H1 (cell line): Measurements from ENCODE around the gene FOXD3. TPM values are rescaled to one million over a fixed set of nuclear protein-coding genes. Genes with fewer than 3 reads are reported as not detected.

ENCODE experiments used
- CTCF ChIA-PET: fragments of 300-600 bp; sonication (Branson Sonifier 250); formaldehyde crosslinking; loops from one replicate; lab custom pipeline; 2021; ENCODE audit not compliant: partially characterized antibody; lab: Charles Lee
- POLR2A ChIA-PET: fragments of 300-600 bp; sonication (Branson Sonifier 250); formaldehyde crosslinking; loops from one replicate; lab custom pipeline; 2021; ENCODE audit warnings: inconsistent platforms; ENCODE audit not compliant: partially characterized antibody; lab: Charles Lee
- DNase-seq, 2 experiments: peaks; one replicate each; pipeline versions ENCODE4 v3.0.0 to v3.0.0-alpha.2; 2010 to 2022; ENCODE audit warnings: low spot score in 2 of 2, low read depth in 1 of 2, mixed read lengths in 1 of 2
- FAIRE-seq: peaks from 2 replicates; lab custom pipeline; 2011; peaks lifted over from hg19 to GRCh38; lab: Jason Lieb, UNC
- H2AFZ ChIP-seq: 2 replicates; pipeline ENCODE4 v1.8.1; 2012; ENCODE audit warnings: low read length, inconsistent platforms
- H2AK5ac ChIP-seq: 2 replicates; pipeline ENCODE4 v1.6.1; 2013; ENCODE audit warnings: low read depth, low read length
- H2BK120ac ChIP-seq: replicated peaks from 2 replicates; pipeline ENCODE3; 2013; ENCODE audit warnings: low read depth, low read length, inconsistent platforms
- H2BK12ac ChIP-seq: 2 replicates; pipeline ENCODE4 v1.6.1; 2013; ENCODE audit warnings: low read depth, low read length
- H2BK15ac ChIP-seq: 2 replicates; pipeline ENCODE4 v1.6.1; 2013; ENCODE audit warnings: low read length
- H2BK20ac ChIP-seq: 2 replicates; pipeline ENCODE4 v1.6.1; 2013; ENCODE audit warnings: low read length
- H2BK5ac ChIP-seq: 2 replicates; pipeline ENCODE4 v1.6.1; 2013; ENCODE audit warnings: low read depth, low read length
- H3K14ac ChIP-seq: 2 replicates; pipeline ENCODE4 v1.6.1; 2013; ENCODE audit warnings: inconsistent platforms; ENCODE audit not compliant: insufficient read length
- H3K18ac ChIP-seq: 2 replicates; pipeline ENCODE4 v1.6.1; 2013; ENCODE audit warnings: low read length; ENCODE audit errors: extremely low read depth
- H3K23ac ChIP-seq: 2 replicates; pipeline ENCODE4 v1.6.1; 2013; ENCODE audit warnings: inconsistent platforms; ENCODE audit not compliant: insufficient read length
- H3K23me2 ChIP-seq: 2 replicates; pipeline ENCODE4 v1.6.1; 2013; ENCODE audit warnings: low read depth, low read length
- H3K27ac ChIP-seq: 2 replicates; pipeline ENCODE4 v1.6.1; 2011; ENCODE audit warnings: low read depth, low read length, inconsistent platforms
- H3K27me3 ChIP-seq, 4 experiments: replicated peaks in 1 of 4; 1 replicate in 1 of 4; 2 replicates in 3 of 4; pipeline versions ENCODE4 v1.6.1 to v1.8.1; 2011 to 2013; ENCODE audit warnings: low read length in 3 of 4, mild to moderate bottlenecking in 3 of 4, inconsistent platforms in 2 of 4, mixed read lengths in 2 of 4, moderate library complexity in 1 of 4; ENCODE audit not compliant: control insufficient read depth in 3 of 4, insufficient read depth in 3 of 4; ENCODE audit errors: extremely low read depth in 1 of 4
- H3K36me3 ChIP-seq, 4 experiments: 2 replicates each; pipeline versions ENCODE4 v1.6.1 to v1.8.1; 2011 to 2013; ENCODE audit warnings: mild to moderate bottlenecking in 4 of 4, low read length in 3 of 4, moderate library complexity in 2 of 4, control low read depth in 1 of 4, inconsistent platforms in 1 of 4; ENCODE audit not compliant: insufficient read depth in 4 of 4, control insufficient read depth in 2 of 4
- H3K4ac ChIP-seq: replicated peaks from 2 replicates; pipeline ENCODE3; 2013; ENCODE audit warnings: low read length, low read depth, mixed read lengths, inconsistent platforms; ENCODE audit not compliant: insufficient read length
- H3K4me1 ChIP-seq, 4 experiments: replicated peaks in 1 of 4; 1 replicate in 1 of 4; 2 replicates in 3 of 4; pipeline versions ENCODE4 v1.6.1 to v1.8.1; 2011 to 2013; ENCODE audit warnings: low read length in 3 of 4, inconsistent platforms in 2 of 4, mixed read lengths in 1 of 4; ENCODE audit not compliant: insufficient read depth in 4 of 4, control insufficient read depth in 3 of 4
- H3K4me2 ChIP-seq, 2 experiments: 2 replicates each; pipeline versions ENCODE4 v1.6.1 to v1.8.1; 2011 to 2013; ENCODE audit warnings: low read depth in 2 of 2, low read length in 2 of 2, control low read depth in 1 of 2, inconsistent platforms in 1 of 2, mild to moderate bottlenecking in 1 of 2; ENCODE audit not compliant: insufficient read depth in 1 of 2
- H3K4me3 ChIP-seq, 4 experiments: fragments of 200-600, 300-600 bp in 1 of 4; sonication (generic), shearing (Covaris generic), sonication (Bioruptor Twin) in 1 of 4; 2 replicates each; pipeline versions ENCODE4 v1.5.1 to v1.8.1; 2011 to 2016; ENCODE audit warnings: low read length in 4 of 4, low read depth in 3 of 4, control low read depth in 2 of 4, inconsistent platforms in 2 of 4, mild to moderate bottlenecking in 2 of 4, mixed read lengths in 1 of 4, moderate library complexity in 1 of 4; ENCODE audit not compliant: insufficient read depth in 2 of 4; ENCODE audit errors: extremely low read depth in 1 of 4
- H3K56ac ChIP-seq: replicated peaks from 2 replicates; pipeline ENCODE3; 2013; ENCODE audit warnings: low read depth, mild to moderate bottlenecking, mixed read lengths, low read length, inconsistent platforms; ENCODE audit not compliant: insufficient read length
- H3K79me1 ChIP-seq: 2 replicates; pipeline ENCODE4 v1.6.1; 2013; ENCODE audit warnings: low read depth, low read length, control low read depth
- H3K79me2 ChIP-seq, 2 experiments: 2 replicates each; pipeline versions ENCODE4 v1.6.1 to v1.8.1; 2012 to 2013; ENCODE audit warnings: low read length in 2 of 2, mild to moderate bottlenecking in 2 of 2, inconsistent platforms in 1 of 2; ENCODE audit not compliant: insufficient read depth in 2 of 2, control insufficient read depth in 1 of 2
- H3K9ac ChIP-seq, 4 experiments: replicated peaks in 1 of 4; 1 replicate in 1 of 4; 2 replicates in 3 of 4; pipeline versions ENCODE4 v1.6.1 to v1.8.1; 2011 to 2013; ENCODE audit warnings: low read depth in 3 of 4, low read length in 3 of 4, control low read depth in 2 of 4, mild to moderate bottlenecking in 2 of 4, moderate library complexity in 2 of 4, inconsistent platforms in 1 of 4; ENCODE audit errors: extremely low read depth in 1 of 4
- H3K9me3 ChIP-seq, 2 experiments: 2 replicates each; pipeline versions ENCODE4 v1.6.1 to v1.8.1; 2012 to 2013; ENCODE audit warnings: mild to moderate bottlenecking in 2 of 2, moderate library complexity in 2 of 2, control low read depth in 1 of 2, inconsistent platforms in 1 of 2, low read depth in 1 of 2, low read length in 1 of 2, mixed read lengths in 1 of 2; ENCODE audit not compliant: insufficient read depth in 2 of 2
- H4K20me1 ChIP-seq, 2 experiments: replicated peaks in 1 of 2; 2 replicates each; pipeline versions ENCODE3 to v1.8.1; 2011 to 2013; ENCODE audit warnings: inconsistent platforms in 2 of 2, low read length in 2 of 2, mild to moderate bottlenecking in 1 of 2; ENCODE audit not compliant: insufficient read depth in 2 of 2, control insufficient read depth in 1 of 2
- H4K5ac ChIP-seq: 2 replicates; pipeline ENCODE4 v1.6.1; 2013; ENCODE audit warnings: low read length, low read depth, mixed read lengths, inconsistent platforms; ENCODE audit not compliant: insufficient read length
- H4K8ac ChIP-seq: 2 replicates; pipeline ENCODE4 v1.8.0; 2013; ENCODE audit warnings: mild to moderate bottlenecking, moderate library complexity, low read length, inconsistent platforms; ENCODE audit not compliant: insufficient read depth; ENCODE audit errors: extremely low read depth
- H4K91ac ChIP-seq: replicated peaks from 2 replicates; pipeline ENCODE3; 2013; ENCODE audit warnings: low read length, mixed read lengths, inconsistent platforms; ENCODE audit not compliant: insufficient read length
- ASH2L ChIP-seq: fragments of 200-600, 300-600 bp; sonication (generic); IDR thresholded peaks from one replicate; pipeline ENCODE4 v1.7.1; 2017; ENCODE audit warnings: low read length
- BACH1 ChIP-seq: IDR thresholded peaks from 2 replicates; pipeline ENCODE4 v1.6.1; 2012; ENCODE audit warnings: low read length, improper control_type of control experiment
- CTBP2 ChIP-seq: IDR thresholded peaks from 2 replicates; pipeline ENCODE4 v1.7.0; 2011; ENCODE audit warnings: borderline replicate concordance, mild to moderate bottlenecking, moderate library complexity, mixed read lengths, low read length; ENCODE audit not compliant: insufficient read depth, insufficient read length
- EZH2 ChIP-seq: fragments of 200-600 bp; sonication (generic); IDR thresholded peaks from 2 replicates; pipeline ENCODE4 v1.7.1; 2012; ENCODE audit warnings: low read depth, mild to moderate bottlenecking, moderate library complexity, low read length, inconsistent platforms; ENCODE audit not compliant: severe bottlenecking
- KDM1A ChIP-seq: fragments of 200-600, 300-600 bp; sonication (generic); IDR thresholded peaks from 2 replicates; pipeline ENCODE4 v1.7.1; 2016; ENCODE audit warnings: mild to moderate bottlenecking, low read length, borderline replicate concordance
- KDM5A ChIP-seq: fragments of 200-600 bp; IDR thresholded peaks from 2 replicates; pipeline ENCODE4 v1.7.1; 2012; ENCODE audit warnings: mild to moderate bottlenecking, low read length, inconsistent platforms, mixed read lengths
- MAFK ChIP-seq: IDR thresholded peaks from 2 replicates; pipeline ENCODE4 v1.6.1; 2012; ENCODE audit warnings: low read depth, mild to moderate bottlenecking, improper control_type of control experiment, low read length
- POLR2AphosphoS5 ChIP-seq: IDR thresholded peaks from 2 replicates; pipeline ENCODE4 v1.6.1; 2011; ENCODE audit warnings: low read depth, low read length
- RAD21 ChIP-seq, 2 experiments: IDR thresholded peaks in 1 of 2; conservative IDR thresholded peaks in 1 of 2; 2 replicates each; pipeline ENCODE4 v1.6.1; 2011; ENCODE audit warnings: low read depth in 2 of 2, low read length in 2 of 2, improper control_type of control experiment in 1 of 2, inconsistent platforms in 1 of 2, mild to moderate bottlenecking in 1 of 2, moderate library complexity in 1 of 2
- SIN3A ChIP-seq, 2 experiments: IDR thresholded peaks in 1 of 2; conservative IDR thresholded peaks in 1 of 2; 2 replicates each; pipeline ENCODE4 v1.6.1; 2011 to 2012; ENCODE audit warnings: low read length in 2 of 2, improper control_type of control experiment in 1 of 2, low read depth in 1 of 2, mild to moderate bottlenecking in 1 of 2
- SIRT6 ChIP-seq: IDR thresholded peaks from one replicate; pipeline ENCODE4 v1.7.1; 2012; ENCODE audit warnings: low read length, inconsistent platforms
- TCF12 ChIP-seq: IDR thresholded peaks from 2 replicates; pipeline ENCODE4 v1.6.1; 2011; ENCODE audit warnings: low read depth, mild to moderate bottlenecking, low read length
- WGBS, 2 experiments: shearing (Covaris generic) in 1 of 2; methylation state at CpG; one replicate each; pipeline versions ENCODE4 v1.1.6 to v1.1.7; 2013 to 2015; ENCODE audit warnings: low lambda C conversion rate in 2 of 2, mixed read lengths in 2 of 2, inconsistent platforms in 1 of 2, low coverage in 1 of 2, missing lambda C conversion rate in 1 of 2; ENCODE audit not compliant: insufficient replicate concordance in 2 of 2, insufficient coverage in 1 of 2, insufficient read length in 1 of 2; ENCODE audit errors: extremely low coverage in 1 of 2, missing lambda C conversion rate in 1 of 2; 5-methylcytosine and 5-hydroxymethylcytosine counted together
- polyA plus RNA-seq, 7 experiments: library from polyadenylated mRNA; depleted of rRNA in 3 of 7; stranded (reverse) in 5 of 7; unstranded in 2 of 7; fragments of >200 nt in 5 of 7; fragments of 200-250 nt in 2 of 7; gene quantifications; 1 replicate in 5 of 7; 2 replicates in 1 of 7; 4 replicates in 1 of 7; pipeline versions ENCODE4 v1.2.1 to v1.2.3, GENCODE V29; 2011 to 2013; ENCODE audit warnings: missing spikeins in 2 of 7, mixed read lengths in 2 of 7
- total RNA-seq: library from RNA; stranded (reverse); fragmentation: NEBNext Ultra II Directional; extraction: Animal tissue kit (Norgen Biotek cat#: 25700); gene quantifications from 2 replicates; pipeline ENCODE4 v1.2.1, GENCODE V29; 2021
- TF ChIP-seq, protein P1 (sequence below): IDR thresholded peaks from 2 replicates; pipeline ENCODE4 v1.6.1; 2012; ENCODE audit warnings: low read length, inconsistent platforms

Gene FOXD3
- total and polyA plus RNA-seq, 2 of the 8 experiments (the other 6 are each of a cell fraction or from before 2014, with no cell fraction given): 8.7 to 33.7 TPM

DNA sequence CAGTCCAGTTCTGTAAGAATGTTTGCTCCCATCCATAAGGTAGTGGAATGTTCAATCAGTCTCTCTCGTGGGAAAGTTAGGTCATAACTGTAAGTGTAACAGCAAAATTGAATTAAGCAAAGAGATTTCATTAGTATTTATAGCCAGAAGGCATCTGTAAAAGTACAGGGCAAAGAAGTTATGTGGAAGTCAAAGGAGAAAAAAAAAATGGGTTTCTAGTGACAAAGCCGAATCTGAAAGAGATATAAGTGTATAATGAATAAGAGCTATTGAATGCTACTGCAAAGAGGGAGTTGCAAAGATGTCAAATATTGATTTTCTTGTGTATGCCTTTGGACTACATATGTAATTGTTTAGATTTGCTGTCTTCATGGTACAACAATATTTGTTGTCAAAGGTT is 47.4 kb upstream of the FOXD3 start:
- Histone ChIP-seq H2AFZ (no peak overlapping the region), H3K79me1 (no peaks in the 10 kb centered on the region), H2AK5ac (no peak overlapping the region), H3K4me3 (no peak overlapping the region), H2BK12ac (no peak overlapping the region), H3K23me2 (no peaks in the 10 kb centered on the region), H2BK20ac (no peak overlapping the region), H2BK15ac (no peak overlapping the region), H3K9ac (no peak overlapping the region), H4K91ac (no peak overlapping the region), H2BK120ac (no peak overlapping the region), H3K14ac (no peak overlapping the region), H3K4me2 (no peak overlapping the region), H3K4ac (no peak overlapping the region), H4K8ac (no peak overlapping the region), H3K56ac (no peak overlapping the region), H3K27ac (no peak overlapping the region), H3K23ac (no peak overlapping the region), H3K4me1 (peaks cover 0 to 9% (median 0%) of the 10 kb centered on the region in 4 experiments; a peak in 3 of 7 replicates), H3K18ac (no peak overlapping the region), H3K9me3 (no peaks in the 10 kb centered on the region), H4K20me1 (no peaks in the 10 kb centered on the region), H3K79me2 (no peaks in the 10 kb centered on the region), H4K5ac (no peak overlapping the region), H2BK5ac (no peak overlapping the region), H3K36me3 (no peaks in the 10 kb centered on the region), H3K27me3 (no peaks in the 10 kb centered on the region)
- DNase-seq: no peak
- WGBS, 2 experiments: 88% methylated on average over 2 of the region's 2 CpGs; no CpG with 5 or more reads in 1 of the 2 experiments
- ChIA-PET CTCF (no interaction called here), POLR2A (interaction anchor here (0.7 kb wide), 1 partner anchor 268 kb away, joined by 4 read pairs; no protein-coding TSS in a partner anchor)
- no peak for FAIRE-seq
- no peak for TF ChIP-seq ASH2L
- no peak for TF ChIP-seq EZH2
- TF ChIP-seq SIN3A (conservative IDR thresholded peaks at IDR 0.05 in 1 of 2, IDR thresholded peaks at IDR 0.05 in 1 of 2; ENCODE audit: low read depth in 1 of 2, low read length in 2 of 2): no peak
- TF ChIP-seq CTBP2: no peak
- TF ChIP-seq MAFK: no peak
- TF ChIP-seq RAD21 (IDR thresholded peaks at IDR 0.05 in 1 of 2, conservative IDR thresholded peaks at IDR 0.05 in 1 of 2; ENCODE audit: low read depth in 2 of 2, low read length in 2 of 2): no peak
- TF ChIP-seq POLR2AphosphoS5: no peak
- no peak for TF ChIP-seq BACH1
- no peak for TF ChIP-seq KDM1A
- no peak for TF ChIP-seq SIRT6
- TF ChIP-seq KDM5A: no peak
- TF ChIP-seq, protein P1, sequence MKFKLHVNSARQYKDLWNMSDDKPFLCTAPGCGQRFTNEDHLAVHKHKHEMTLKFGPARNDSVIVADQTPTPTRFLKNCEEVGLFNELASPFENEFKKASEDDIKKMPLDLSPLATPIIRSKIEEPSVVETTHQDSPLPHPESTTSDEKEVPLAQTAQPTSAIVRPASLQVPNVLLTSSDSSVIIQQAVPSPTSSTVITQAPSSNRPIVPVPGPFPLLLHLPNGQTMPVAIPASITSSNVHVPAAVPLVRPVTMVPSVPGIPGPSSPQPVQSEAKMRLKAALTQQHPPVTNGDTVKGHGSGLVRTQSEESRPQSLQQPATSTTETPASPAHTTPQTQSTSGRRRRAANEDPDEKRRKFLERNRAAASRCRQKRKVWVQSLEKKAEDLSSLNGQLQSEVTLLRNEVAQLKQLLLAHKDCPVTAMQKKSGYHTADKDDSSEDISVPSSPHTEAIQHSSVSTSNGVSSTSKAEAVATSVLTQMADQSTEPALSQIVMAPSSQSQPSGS: no peak
- TF ChIP-seq TCF12: no peak
